T47D (cell line): Measurements from ENCODE around the gene RNF181.
A peak's percentile ranks its signal among the peaks of the same experiment; 100 is the strongest.
"Not testable (repeated sequence)": the region's sequence is repeated elsewhere in the genome, so short reads cannot be mapped to it uniquely, and the experiment has no call there.

ENCODE experiments used
- DNase-seq, 2 experiments: peaks; one replicate each; pipeline versions ENCODE4 v3.0.0 to v3.0.0-alpha.2; 2011 to 2012; ENCODE audit warnings: low read depth in 1 of 2, low spot score in 1 of 2
- JUND ChIP-seq: IDR thresholded peaks from 2 replicates; pipeline ENCODE4 v1.6.1; 2012; ENCODE audit warnings: low read depth
- in situ Hi-C: cut with HindIII; loops from 2 replicates; pipeline ENCODE4 v1.10.0; 2016; ENCODE audit warnings: low sequenced_read_pairs, low pct_unique_long_range_greater_than_20kb

Gene RNF181

GRCh38 chr2:85604568-85605339 lies 9.2 kb downstream of the RNF181 start:
- DNase-seq: peak in 1 of 2 experiments; percentile 48
- no peak for TF ChIP-seq JUND
- in situ Hi-C loops: no loop called here

GRCh38 chr2:85605406-85606115 lies 10.0 kb downstream of the RNF181 start:
- DNase-seq: no peak
- TF ChIP-seq JUND: no peak
- in situ Hi-C loops: no loop called here

DNA sequence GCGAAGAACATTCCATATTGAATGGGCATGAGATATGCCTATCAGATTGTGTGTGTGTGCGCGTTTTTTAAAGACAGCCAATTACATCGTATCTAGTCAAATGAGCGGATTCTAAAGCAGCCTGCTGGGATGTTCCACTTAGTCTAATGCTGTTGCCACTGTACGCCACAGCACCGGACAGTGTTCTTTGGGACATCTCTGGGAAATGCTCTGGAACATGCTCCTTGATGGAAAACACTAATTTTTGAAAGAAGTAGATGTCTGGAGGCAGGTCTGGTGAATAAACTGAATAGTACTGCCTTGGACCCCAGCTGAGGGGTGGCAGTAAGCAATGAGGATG lies 10.5 kb downstream of the RNF181 start:
- in situ Hi-C loops: no loop called here
- no peak for TF ChIP-seq JUND
- no peak for DNase-seq

DNA sequence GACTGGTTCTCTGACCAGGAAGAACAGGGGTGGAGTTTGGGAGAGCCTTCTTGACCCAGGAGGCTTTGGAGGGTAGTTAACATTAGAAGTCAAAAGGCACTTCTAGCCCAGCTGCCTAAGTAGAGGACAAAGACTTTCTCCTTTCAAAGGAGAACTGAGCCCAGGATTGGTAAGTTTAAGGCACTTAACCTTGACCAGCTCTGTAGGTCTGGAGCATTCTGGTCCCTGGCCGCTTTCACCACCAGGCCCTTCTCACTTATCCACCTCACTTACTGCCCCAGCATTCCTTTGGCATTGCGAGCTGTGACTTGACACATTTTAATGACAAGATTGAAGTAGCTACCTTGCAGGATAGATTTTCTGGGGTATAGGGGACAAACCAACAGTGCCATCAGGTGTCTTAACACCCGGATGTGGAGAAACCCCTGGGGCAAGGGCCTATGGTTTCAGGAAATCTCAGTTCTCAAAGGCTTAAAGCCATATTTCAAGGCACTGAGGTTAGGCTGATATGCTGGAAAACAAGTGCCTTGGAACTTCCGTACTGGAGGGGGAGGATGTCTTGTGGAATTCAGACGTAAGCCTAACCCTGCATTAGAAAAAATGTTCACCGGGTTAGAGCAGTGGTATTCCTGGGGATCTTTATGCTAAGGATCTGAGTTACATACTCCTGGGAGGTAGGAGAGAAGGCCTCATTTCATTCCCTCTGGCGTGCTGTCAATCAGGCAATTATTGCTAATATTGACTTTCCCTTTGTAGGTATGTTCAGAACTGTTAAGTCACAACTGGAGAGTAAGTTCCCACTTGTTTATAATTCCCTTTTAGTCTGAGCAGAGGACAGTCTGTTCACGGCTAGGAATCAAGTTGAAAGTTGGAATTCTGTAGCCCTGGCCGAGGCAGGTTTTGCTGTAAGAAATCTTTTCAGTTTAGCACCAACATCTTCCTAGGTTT lies 12.0 kb downstream of the RNF181 start:
- in situ Hi-C loops: no loop called here
- no peak for TF ChIP-seq JUND
- no peak for DNase-seq

- in situ Hi-C loops: no loop called here
- no peak for TF ChIP-seq JUND
Measured at GRCh38 chr2:85611217-85611704, 15.7 kb downstream of the RNF181 start.

DNA sequence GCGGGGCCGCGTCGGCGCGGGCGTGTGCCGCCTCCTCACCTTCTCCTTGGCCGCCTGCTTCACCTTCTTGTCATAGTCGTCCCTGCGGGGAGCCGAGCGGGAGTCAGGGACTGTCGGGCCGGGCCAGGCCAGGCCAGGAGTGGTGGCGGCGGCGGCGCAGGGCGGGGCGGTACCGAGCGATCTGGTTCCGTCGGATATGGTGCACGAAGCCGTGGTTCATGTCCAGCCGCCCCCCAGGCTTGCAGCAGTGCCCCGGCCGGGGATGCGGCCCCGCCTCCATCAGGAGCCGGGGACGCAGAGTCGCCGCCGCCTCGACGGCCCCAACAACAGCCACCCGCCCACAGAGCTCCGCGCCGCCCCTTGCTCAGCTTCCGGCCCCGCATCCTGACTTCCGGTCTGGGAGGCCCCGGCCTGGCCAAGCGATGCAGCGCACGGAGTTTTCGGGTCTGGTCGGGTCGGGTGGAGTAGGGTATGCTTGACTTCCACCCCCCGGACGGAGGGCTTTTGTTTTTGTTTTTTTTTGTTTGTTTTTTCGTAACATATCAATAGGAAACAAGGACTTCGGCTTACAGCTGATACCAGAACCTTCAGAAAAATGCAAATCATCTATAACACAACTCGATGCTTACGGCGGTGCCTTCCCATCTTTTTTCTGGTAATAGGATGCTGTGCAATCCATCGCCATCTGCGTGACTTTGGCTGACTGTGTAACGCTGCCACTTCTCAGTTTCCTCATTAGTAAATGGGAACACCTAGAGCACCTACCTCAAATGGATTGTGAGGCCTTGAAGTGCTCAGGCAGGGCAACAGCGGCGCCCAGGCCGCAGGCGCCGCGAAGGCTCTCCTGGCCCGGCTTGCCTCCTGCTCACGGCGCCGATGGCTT lies 16.4 kb downstream of the RNF181 start, which contains the start of gene C2orf68:
TSS of gene C2orf68 (minus strand) at position 362 of the 883 bp plus-strand sequence. CDS start at position 280, 82 bp downstream.
- in situ Hi-C loops: no loop called here
- TF ChIP-seq JUND: no peak
- peak; percentile 78 to 89 for DNase-seq

More at GRCh38 chr2:85611217-85611704, 15.7 kb downstream of the RNF181 start:
- no peak for DNase-seq

- no peak for TF ChIP-seq JUND
- no peak for DNase-seq
- in situ Hi-C loops: no loop called here
Measured at GRCh38 chr2:85613717-85614515, 18.4 kb downstream of the RNF181 start.

DNA sequence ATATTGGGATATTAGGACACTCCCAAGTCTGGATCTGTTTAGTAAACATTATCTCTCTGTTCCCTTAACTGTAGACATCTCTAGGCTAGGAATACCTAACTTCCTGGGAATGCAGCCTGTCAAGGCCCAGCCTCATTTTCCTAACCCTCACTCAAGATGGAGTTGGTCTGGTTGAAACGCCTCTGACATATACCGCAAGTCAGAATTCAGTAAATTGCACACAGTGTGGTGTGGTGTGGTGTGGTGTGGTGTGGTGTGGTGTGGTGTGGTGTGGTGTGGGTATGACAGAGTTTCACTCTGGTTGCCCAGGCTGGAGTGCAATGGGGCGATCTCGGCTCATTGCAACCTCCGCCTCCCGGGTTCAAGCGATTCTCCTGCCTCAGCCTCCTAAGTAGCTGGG lies 19.2 kb downstream of the RNF181 start:
- in situ Hi-C loops: not testable (repeated sequence)

GRCh38 chr2:85615413-85615728 lies 19.8 kb downstream of the RNF181 start:
- DNase-seq: no peak
- TF ChIP-seq JUND: no peak
- in situ Hi-C loops: no loop called here

More for the DNA sequence above, 19.2 kb downstream of the RNF181 start:
- DNase-seq: not testable (repeated sequence)

GRCh38 chr2:85617723-85618122 lies 22.2 kb downstream of the RNF181 start:
- not testable (repeated sequence) for DNase-seq

GRCh38 chr2:85619617-85620016 lies 24.1 kb downstream of the RNF181 start:
- no peak for DNase-seq
- no peak for TF ChIP-seq JUND
- in situ Hi-C loops: no loop called here

More at GRCh38 chr2:85617723-85618122, 22.2 kb downstream of the RNF181 start:
- in situ Hi-C loops: not testable (repeated sequence)
